ENCODE data around the gene TRAPPC6A.

TRAPPC6A gene

GRCh38 chr19:45163156-45163555 lies 14.9 kb downstream of the TRAPPC6A start:
- no peak for DNase-seq (ENCODE audit: low read depth)

- no peak for DNase-seq (ENCODE audit: low read depth)
Observed at GRCh38 chr19:45162608-45163143, 15.4 kb downstream of the TRAPPC6A start.

- DNase-seq (ENCODE audit: low read depth): no peak
Observed at GRCh38 chr19:45161738-45162607, 16.1 kb downstream of the TRAPPC6A start.

- DNase-seq (ENCODE audit: low read depth): no peak
Observed at GRCh38 chr19:45160870-45161737, 16.9 kb downstream of the TRAPPC6A start, which contains the start of gene NKPD1. TSS of gene NKPD1 (minus strand) at chr19:45160982. CDS start at chr19:45160150, 832 bp downstream.

DNA sequence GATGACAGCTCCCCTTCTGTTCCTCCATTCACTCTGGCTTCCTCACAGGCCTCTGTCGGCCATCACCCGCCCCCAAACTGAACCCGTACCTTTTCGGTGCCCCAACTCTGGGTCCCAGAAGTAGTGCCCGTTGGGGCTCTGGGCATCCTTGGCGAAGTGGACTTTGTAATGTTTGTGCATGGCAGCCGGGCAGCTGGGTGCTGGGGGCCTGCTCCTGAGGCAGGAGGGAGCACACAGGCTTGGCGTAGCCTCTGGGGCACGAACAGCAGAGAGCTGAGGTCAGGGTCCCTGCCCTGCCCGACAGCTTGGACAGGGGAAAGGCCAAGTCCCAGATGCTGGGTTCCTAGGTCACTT lies 18.1 kb downstream of the TRAPPC6A start:
- no peak for DNase-seq (ENCODE audit: low read depth)

DNA sequence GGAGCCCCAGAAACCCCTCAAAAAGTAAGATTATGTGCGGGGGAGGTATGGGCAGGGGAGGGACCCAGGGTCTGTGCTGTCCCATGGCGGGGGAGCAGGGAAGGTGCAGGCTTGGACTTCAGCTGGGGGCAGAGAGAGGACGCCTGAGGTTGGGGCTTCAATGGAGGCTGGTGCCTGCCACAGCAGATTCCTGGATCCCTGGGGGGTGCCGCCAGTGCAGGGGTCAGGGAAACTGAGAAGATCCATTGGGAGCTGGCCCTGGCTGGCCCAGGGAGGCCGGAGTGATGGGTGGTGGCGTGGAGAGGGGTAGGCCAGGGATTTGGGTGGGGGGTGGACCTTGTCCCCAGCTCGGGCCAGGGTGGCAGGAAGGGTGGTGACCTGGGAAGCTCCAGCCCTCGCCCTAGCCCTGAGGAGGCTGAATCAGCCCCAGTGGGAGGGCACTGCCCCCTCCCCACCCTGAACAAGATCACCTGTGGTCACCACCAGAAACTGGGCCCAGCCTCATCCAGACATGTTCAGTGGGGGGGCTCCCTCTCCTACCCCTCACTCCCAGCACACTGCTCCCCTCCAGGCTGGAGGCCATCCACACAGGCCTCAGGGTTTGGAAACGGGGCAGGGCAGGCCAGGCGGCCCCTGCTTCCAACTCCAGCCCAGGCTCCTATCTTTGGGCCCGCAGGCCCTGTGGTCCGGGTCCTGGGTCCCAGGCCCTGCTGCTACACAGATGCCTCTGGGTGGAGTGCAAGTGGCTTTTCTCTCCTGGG lies 18.6 kb downstream of the TRAPPC6A start:
- no peak for DNase-seq (ENCODE audit: low read depth)

GRCh38 chr19:45158503-45159209 lies 19.4 kb downstream of the TRAPPC6A start:
- no peak for DNase-seq (ENCODE audit: low read depth)

GRCh38 chr19:45156751-45157150 lies 21.3 kb downstream of the TRAPPC6A start:
- DNase-seq (ENCODE audit: low read depth): no peak

DNA sequence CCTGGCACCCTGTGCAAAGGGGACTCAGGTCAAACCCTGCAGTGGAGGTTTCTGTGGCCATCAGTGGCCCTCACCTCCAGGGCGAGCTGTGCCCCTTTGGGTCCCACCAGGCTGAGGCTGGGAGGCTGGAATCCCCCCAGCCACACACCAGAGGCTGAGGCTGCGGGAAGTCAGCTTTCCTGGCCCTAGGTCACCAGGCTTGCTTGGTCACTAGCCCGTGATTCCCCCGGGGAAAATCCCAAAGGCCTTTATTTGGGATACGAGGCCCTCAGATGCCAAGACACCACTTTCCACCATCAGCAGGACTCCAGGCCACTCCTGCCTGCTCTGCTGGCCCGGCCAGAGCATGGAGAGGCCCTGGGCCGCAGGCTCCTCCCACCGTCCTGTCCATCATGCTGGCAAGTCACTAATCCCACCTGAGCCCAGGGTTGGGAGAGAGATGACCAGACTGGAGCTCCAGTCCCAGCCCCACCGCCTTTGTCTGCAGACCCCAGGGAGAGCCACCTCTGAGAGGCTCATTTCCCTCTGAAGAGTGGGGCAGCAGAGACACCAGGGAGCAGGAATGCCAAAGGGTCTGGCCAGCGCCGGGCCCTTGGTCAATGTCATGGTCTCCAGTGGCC lies 21.9 kb downstream of the TRAPPC6A start:
- no peak for DNase-seq (ENCODE audit: low read depth)

GRCh38 chr19:45154064-45154827 lies 23.8 kb downstream of the TRAPPC6A start:
- DNase-seq (ENCODE audit: low read depth): no peak

- no peak for DNase-seq (ENCODE audit: low read depth)
Observed at GRCh38 chr19:45153339-45154063, 24.5 kb downstream of the TRAPPC6A start.

- no peak for DNase-seq (ENCODE audit: low read depth)
Observed at GRCh38 chr19:45152504-45153338, 25.3 kb downstream of the TRAPPC6A start.

- DNase-seq (ENCODE audit: low read depth): no peak
Observed at GRCh38 chr19:45151821-45152503, 26.1 kb downstream of the TRAPPC6A start.

GRCh38 chr19:45151320-45151719 lies 26.7 kb downstream of the TRAPPC6A start:
- no peak for DNase-seq (ENCODE audit: low read depth)

GRCh38 chr19:45150751-45151281 lies 27.2 kb downstream of the TRAPPC6A start:
- DNase-seq (ENCODE audit: low read depth): no peak

DNA sequence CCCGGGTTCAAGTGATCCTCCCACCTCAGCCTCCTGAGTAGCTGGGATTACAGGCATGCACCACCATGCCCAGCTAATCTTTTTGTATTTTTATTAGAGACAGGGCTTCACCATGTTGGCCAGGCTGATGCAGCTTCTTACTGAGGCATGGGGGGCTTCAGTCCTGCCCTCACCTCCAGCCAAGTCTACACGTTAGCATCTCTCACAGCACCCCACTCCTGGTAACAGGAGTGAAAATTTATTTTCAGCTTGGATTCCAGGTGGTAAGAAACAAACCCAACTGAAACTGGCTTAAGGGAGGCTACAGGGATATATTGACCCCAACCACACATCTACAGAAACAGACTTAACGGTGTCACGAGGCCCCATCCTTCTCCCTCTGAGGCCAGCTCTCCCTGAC lies 27.9 kb downstream of the TRAPPC6A start:
- DNase-seq (ENCODE audit: low read depth): no peak

DNA sequence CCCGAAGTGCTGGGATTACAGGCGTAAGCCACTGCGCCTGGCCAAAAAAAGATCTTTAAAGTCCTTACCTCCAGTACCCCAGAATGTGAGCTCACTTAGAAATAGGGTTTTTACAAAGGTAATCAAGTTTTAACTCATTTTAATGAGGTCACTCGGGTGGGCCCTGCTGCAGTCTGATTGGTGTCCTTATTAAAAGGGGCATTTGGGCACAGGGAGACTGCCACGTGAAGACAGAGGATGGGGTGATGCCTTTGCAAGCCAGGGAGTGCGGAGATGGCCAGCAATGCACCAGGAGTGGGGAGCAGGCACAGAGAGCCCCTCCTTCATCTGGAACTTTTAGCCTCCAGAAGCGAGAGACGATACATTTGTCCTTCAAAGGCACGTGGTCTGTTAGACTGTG lies 28.9 kb downstream of the TRAPPC6A start:
- no peak for DNase-seq (ENCODE audit: low read depth)
